ENCODE results near the gene POM121L12.

- TF ChIP-seq IRF1 (CRISPR knock-in tag; IDR thresholded peaks at IDR 0.05) (no peak), FOXJ3 (CRISPR knock-in tag; IDR thresholded peaks at IDR 0.05; ENCODE audit: borderline replicate concordance) (no peak)
Measured at GRCh38 chr7:53003653-53004445, 31.6 kb upstream of the POM121L12 start.
